Stimulated activated CD8-positive, alpha-beta memory T cell treated with anti-CD3 and anti-CD28 coated beads, Interleukin-15, amount 100 ng/mL, for 48 hours (primary cell): Measurements from ENCODE around the gene INSM1.
"Not testable (repeated sequence)": the region's sequence is repeated elsewhere in the genome, so short reads cannot be mapped to it uniquely, and the experiment has no call there.

Experiments used
- DNase-seq, 2 donors: peaks; one replicate each; pipeline ENCODE4 v3.0.0-alpha.2; 2020; ENCODE audit warnings: low read depth in 2 of 2

INSM1 gene

GRCh38 chr20:20367575-20368417, at the start of gene INSM1:
Gene INSM1, plus strand, starts transcription at chr20:20368104. Its CDS starts 164 bp downstream, at chr20:20368268.
- no peak for DNase-seq

DNA sequence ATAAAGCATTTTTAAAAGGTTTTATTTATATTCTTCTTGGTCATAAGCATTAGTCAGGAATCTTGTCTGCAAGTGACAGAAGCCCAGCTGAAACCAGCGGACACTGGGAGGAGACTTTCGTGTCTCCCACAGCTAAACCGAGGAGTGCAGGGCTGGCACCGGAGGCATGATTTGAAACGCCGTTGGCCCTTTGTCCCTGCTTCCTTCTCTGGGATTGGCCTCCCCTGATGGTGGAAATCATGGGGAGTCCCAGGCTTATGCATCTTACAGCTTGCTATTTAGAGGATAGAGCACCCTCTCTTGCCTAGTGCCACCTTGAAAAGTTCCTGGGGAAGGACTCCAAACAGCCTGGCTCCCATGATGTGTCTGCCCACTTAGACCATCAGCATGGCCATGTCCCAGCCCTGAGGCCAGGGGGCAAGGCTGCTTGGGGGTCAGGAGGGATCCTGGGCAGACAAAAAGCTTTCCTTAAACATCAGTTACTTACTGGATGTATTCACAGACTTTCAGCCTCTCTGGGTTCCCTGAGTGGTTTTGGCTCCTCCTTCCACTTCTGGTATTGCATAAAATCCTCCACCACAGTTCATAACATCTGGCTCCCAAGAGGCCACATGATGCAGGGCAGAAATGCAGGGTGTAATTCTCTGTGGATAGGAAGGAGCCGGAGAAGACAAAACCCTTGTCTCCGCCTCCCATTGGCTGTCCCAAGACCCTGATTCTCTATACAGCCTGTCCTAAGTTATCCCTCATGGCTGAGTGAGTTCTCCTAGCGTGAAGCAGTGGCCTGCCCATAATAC, 49.3 kb upstream of the INSM1 start:
- no peak for DNase-seq

- DNase-seq = no peak
Observed at GRCh38 chr20:20321134-20321533, 46.8 kb upstream of the INSM1 start.

DNA sequence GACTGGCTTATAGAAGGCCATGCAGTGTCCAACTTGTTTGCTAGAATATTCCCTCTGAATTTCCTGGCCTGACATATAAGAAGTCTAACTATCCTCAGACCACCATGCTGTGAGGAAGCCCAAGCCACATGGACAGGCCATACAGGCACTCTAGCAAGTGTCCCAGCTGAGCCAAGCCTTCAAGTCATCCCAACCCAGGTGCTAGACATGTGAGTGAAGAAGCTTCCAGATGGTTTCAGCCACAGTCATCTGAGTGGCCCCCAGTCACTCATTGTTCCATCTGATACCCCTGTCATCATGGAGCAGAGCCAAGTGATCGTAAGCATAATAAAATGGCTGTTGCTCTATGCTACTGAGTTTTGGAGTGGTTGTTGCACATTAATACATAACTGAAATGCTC, 46.0 kb upstream of the INSM1 start:
- DNase-seq = no peak

- no peak for DNase-seq
Observed at GRCh38 chr20:20322912-20323311, 45.0 kb upstream of the INSM1 start.

DNA sequence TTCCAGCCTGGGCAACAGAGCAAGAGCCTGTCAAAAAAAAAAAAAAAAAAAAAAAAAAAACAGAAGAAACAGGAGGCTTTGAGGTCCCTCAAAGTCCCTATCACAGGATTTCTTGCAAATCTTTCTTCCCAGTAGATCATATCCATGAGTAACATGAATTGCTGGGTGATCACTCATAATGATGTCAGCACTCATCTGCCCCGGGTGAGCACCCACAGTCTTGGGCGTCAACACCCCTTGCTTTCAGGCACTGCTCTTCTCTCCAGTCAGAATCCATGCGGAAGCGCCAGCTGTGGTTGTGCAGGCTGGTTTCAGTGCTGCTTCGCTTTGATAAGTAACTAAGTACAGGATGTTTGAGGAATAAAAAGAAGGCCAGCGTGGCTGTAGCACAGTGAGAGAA, 40.2 kb upstream of the INSM1 start:
- DNase-seq = no peak

DNA sequence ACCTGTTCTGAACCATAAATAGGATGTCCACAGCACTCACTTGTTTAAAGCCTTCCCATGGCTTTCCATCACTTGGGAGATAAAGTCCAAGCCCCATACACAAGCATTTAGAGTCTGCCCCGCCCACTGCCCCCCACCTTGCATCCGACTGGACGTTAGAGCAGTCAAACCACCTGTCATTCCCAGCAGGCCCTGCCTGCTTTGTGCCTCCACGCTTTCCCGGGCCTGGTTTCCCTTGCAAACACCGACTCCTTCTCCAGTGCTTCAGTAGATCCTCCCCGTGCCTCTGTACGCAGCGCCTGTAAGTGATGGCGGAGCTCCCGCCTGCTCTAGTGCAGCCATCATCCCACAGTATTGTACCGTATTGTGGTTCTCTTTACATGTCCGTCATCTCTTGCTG, 38.3 kb upstream of the INSM1 start:
- DNase-seq = no peak

- no peak for DNase-seq
Observed at GRCh38 chr20:20331156-20331555, 36.7 kb upstream of the INSM1 start.

GRCh38 chr20:20331817-20332216, 36.1 kb upstream of the INSM1 start:
- no peak for DNase-seq

DNA sequence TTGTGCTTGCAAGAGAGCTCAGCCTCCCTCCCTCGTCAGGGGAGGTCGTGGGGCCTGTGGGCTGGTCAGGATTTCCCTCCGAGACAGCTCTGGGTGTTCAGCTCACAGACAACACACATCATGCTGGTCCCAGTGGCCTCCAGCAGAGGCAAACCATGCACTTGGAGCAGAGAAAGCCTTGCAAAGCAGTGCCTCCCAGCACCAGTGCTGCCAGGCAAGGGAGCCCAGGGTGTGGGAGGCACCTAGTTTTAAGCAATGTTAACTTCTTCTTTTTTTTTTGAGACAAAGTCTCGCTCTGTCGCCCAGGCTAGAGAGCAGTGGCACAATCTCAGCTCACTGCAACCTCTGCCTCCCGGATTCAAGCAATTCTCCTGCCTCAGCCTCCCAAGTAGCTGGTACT, 34.0 kb upstream of the INSM1 start:
- DNase-seq = no peak

GRCh38 chr20:20334489-20334888, 33.4 kb upstream of the INSM1 start:
- no peak for DNase-seq

DNA sequence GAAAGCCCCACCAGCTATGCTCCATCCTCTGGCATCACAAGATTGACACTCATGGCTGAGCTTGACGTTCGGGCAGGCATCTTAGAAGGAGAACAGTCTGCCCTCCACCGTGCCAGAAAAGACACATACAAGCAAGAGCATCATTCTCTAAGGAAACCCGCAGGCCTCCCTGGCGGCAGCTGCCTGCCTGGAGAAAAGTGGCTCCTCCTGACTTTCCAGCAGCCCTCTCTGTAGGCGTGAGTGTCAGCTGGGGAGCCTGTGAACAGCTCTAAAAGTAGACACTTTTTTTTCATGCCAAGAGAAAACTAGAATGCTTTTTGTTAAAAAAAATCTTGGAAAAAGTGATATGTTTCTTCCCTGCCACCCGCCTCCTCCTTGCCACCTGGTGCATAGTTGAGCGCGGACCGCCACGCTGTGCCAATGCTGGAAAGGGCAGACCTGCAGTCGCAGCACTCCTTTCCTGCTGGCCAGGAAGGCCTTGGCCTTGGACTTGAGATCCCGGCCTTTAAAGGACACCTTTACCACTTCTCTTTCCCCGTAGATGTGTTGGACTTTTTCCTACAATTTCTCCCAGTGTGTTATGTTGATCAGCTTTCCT, 29.7 kb upstream of the INSM1 start:
- no peak for DNase-seq

- no peak for DNase-seq
Observed at GRCh38 chr20:20340443-20340842, 27.5 kb upstream of the INSM1 start.

DNA sequence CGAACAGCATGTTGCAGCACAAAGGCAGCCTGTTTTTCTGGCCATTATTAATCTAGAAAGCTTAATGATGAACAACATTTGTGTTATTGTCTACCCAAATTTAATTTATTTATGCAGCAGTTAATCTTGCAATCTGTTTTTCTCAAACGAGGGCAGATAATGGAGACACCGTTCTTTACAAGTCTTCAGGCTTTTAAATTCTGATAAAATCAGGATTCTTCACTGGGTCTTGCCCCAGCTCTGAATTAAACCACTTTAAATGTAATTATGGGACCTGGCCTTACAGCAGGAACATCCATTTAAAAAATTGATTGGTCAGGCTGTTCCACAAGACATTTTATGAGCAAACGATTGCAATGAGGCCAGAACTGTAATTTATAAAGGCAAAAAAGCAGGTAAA, 26.5 kb upstream of the INSM1 start:
- no peak for DNase-seq

- no peak for DNase-seq
Observed at GRCh38 chr20:20342066-20342465, 25.8 kb upstream of the INSM1 start.

DNA sequence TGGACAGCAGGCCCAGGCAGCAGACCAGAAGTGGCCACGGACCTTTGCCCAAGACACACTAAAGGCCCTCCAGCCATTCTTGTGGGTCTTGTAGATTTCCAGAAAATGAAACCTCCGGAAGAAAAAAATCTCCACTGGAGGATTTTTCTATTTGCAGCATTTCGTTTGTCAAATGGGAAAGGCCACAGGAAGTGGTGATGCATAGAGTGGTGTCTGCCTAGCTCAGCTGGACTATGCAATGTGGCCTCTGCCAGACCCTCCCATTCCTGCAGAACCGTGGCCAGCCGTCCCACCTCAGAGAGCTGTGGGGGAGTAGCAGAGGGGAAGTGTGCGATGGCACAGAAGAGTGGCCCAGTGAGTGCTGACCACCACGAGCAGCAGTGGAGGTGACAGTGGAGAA, 24.0 kb upstream of the INSM1 start:
- no peak for DNase-seq

DNA sequence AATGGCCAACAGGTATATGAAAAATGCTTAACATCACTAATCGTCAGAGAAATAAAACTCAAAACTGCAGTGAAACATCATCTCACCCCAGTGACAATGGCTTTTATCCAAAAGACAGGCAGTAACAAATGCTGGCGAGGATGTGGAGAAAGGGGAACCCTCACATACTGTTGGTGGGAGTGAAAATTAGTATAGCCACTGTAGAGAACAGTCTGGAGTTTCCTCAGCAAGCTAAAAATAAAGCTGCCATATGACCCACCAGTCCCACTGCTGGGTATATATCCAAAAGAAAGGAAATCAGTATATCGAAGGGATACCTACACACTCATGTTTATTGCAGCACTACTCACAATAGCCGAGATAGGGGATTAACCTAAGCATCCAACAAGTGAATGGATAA, 23.4 kb upstream of the INSM1 start:
- no peak for DNase-seq

GRCh38 chr20:20353576-20353975, 14.3 kb upstream of the INSM1 start:
- no peak for DNase-seq

- not testable (repeated sequence) for DNase-seq
Observed at GRCh38 chr20:20355503-20355902, 12.4 kb upstream of the INSM1 start.

DNA sequence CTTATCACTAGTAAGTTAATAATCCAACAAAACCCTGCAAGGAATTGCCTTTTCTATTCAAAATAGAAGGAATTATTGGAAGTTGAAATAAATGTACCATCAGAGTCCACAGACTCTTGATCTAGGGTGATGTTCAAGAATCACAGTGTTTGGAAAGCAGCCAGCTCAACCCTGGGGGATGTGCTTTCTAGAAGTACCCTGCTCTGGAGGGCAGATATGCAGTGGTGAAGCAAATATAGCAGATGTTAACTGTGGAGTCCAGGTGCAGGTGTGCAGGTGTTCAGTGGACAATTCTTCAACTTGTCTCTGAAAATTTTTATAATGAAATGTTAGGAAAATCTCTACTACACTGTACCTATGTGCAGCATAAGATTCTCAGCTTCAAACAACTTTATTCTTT, 9.1 kb upstream of the INSM1 start:
- DNase-seq = no peak

GRCh38 chr20:20359628-20360027, 8.3 kb upstream of the INSM1 start:
- no peak for DNase-seq

DNA sequence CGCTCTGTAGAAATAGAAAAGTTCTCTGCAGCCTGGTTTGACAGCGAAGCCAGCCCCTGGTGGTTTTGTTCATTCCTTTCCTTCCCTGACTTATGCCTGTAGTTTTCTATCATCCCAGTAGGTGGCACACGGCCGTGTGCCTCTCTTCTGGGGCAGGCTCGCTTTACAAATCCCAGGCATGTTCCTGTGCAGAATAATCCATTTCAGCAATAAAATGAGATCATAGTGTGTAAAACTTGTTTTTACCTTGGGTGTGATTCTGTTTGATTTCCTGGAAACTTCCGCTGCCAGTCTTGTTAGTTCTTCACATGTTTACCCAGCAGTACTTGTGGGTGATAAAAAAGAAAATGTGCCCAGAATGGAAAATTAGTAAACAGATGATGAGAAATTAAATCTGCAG, 7.4 kb upstream of the INSM1 start:
- DNase-seq = no peak
